GM12873 (cell line): ENCODE results near the gene NSD1.

ENCODE experiments used
- TF ChIP-seq, protein P1 (sequence below): IDR thresholded peaks from 2 replicates; pipeline ENCODE4 v1.5.1; 2012; ENCODE audit warnings: low read depth, mild to moderate bottlenecking, moderate library complexity, low read length, control low read depth; ENCODE audit not compliant: insufficient read depth; ENCODE audit errors: missing control alignments

The NSD1 gene

DNA sequence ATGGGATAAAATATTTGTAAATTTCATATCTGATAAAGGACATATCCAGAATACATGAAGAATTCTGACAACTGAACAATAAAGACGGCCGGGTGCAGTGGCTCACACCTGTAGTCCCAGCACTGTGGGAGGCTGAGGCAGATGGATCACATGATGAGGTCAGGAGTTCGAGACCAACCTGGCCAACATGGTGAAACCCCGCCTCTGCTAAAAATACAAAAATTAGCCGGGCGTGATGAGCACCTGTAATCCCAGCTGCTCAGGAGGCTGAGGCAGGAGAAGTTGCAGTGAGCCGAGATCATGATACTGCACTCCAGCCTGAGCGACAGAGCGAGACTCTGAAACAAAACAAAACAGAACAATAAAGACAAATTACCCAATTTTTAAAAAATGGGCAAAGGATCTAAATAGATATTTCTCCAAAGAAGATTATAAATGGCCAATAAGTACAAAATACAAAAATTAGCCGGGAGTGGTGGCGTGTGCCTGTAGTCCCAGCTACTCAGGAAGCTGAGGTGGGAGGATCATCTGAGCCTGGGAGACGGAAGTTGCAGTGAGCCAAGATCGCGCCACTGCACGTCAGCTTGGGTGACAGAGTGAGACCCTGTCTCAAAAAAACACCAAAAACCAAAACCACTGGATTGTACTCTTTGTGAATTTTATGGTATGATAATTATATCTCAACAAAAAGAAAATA, 9.6 kb upstream of the NSD1 start:
- TF ChIP-seq, protein P1, sequence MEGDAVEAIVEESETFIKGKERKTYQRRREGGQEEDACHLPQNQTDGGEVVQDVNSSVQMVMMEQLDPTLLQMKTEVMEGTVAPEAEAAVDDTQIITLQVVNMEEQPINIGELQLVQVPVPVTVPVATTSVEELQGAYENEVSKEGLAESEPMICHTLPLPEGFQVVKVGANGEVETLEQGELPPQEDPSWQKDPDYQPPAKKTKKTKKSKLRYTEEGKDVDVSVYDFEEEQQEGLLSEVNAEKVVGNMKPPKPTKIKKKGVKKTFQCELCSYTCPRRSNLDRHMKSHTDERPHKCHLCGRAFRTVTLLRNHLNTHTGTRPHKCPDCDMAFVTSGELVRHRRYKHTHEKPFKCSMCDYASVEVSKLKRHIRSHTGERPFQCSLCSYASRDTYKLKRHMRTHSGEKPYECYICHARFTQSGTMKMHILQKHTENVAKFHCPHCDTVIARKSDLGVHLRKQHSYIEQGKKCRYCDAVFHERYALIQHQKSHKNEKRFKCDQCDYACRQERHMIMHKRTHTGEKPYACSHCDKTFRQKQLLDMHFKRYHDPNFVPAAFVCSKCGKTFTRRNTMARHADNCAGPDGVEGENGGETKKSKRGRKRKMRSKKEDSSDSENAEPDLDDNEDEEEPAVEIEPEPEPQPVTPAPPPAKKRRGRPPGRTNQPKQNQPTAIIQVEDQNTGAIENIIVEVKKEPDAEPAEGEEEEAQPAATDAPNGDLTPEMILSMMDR: no peak

DNA sequence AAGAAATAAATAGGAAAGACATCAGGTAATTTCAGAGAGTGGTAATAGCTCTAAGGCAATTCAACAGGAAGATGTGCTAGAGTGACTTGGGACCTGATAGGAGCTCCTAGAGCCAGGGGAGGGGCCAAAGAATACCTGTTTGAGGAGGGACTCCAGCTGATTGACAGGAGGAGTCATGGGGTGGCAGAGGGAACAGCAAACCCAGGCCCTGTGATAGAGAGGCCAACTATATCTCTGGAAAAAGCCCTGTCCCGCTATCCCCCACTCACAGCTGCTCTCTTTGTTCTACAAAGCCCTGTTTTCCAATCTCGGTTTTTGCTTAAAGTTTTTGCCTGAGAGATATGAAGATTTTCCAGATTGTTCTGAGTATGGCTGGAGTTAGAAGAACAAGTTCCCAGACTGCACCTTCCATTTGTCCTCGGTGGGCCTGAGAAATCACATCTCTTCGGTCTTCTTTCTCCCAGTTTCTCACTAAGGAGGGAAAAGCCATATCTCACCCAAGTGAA, 9.0 kb upstream of the NSD1 start:
- TF ChIP-seq, protein P1: no peak

DNA sequence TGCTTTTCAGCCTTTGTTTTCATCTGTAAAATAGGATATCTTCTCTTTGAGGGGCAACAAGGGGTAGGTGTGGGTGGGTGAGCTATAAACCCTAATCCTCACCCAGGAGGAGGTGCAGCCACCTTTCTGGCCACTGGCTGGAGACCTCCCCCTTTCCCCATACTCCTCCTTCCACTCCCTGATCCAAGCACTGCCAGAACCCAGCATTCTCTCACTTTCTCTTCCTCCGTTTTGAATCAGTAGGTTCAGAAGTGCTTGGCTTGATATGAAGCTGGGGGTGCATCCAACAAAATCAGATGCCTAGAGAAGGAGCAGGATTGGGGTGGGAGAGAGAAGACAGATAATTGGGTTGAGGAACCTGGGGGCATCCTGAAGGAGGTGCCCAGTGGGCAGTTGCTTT, 6.8 kb upstream of the NSD1 start:
- TF ChIP-seq, protein P1: no peak

DNA sequence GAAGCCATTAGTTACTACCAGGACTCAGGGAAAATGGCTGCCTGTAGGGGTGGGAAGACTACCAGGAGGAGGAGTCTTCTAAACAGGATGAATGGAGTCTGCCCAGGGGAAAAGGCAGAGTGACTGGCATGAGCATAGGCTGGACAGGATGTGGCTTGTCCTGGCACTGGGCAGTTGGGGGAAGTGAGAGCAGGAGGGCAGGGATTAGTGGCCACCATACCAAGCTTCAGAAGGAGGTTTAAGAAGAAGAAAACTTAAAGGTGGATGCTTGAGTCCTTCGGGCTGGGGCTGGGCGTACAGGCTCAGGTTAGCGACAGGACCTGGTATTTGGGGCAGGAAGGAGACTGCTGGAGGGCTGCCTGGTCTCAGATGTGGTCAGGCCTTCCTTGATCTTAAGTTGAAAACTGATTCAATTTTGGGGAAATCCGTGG, 5.0 kb upstream of the NSD1 start:
- TF ChIP-seq, protein P1: no peak

DNA sequence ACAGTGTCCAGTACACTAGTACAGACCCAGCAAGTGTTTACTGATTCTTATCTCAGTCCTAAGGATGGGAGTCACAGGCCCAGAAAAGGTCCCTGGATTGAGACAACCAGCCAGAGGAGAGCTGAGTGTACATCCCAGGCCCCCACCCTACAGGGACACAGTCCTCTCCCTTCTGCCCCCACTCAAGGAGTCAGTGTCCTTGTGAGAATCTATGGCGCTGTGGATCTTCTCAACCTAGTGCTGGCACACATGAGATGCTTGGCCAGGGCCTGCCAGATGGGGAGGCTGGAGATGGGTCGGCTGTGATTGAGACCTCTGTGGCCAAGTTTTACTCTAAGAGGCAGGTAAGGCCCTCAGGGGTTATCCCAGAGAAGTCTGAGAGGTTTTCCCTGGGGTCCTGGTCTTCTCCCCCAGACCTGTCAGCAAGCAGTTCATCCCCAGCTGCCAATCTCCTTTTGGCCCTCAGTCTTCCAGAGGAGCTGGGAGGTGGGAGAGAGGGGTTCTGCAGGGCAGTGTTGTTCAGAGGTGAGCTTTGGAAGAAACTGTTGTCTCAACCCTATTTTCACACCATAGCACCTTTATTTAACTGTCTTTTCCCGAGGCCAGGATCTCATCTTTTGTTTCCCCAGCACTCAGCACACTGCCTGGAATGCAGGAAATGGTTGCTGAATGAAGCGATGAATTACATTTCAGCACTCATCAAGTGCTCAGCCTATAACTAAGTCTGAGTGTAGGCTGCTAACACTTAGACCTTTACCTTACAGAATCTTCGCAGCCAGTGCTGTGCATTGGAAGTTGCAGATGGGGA, 3.2 kb upstream of the NSD1 start:
- TF ChIP-seq, protein P1: no peak

DNA sequence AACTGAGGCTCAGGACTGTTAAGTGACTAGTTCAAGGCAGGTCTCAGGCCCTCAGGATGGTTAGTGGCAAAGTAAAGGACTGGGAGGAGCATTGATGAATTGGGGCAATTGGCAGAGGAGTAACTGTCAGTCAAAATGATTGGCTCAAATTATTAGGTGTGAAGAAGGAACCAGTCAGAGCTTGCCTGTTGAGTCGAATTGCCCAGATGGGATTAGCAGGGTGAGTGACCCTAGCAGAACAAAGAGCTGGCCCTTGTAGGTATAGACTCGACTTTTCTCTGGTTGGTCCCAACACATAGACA, 2.6 kb upstream of the NSD1 start:
- TF ChIP-seq, protein P1: no peak

DNA sequence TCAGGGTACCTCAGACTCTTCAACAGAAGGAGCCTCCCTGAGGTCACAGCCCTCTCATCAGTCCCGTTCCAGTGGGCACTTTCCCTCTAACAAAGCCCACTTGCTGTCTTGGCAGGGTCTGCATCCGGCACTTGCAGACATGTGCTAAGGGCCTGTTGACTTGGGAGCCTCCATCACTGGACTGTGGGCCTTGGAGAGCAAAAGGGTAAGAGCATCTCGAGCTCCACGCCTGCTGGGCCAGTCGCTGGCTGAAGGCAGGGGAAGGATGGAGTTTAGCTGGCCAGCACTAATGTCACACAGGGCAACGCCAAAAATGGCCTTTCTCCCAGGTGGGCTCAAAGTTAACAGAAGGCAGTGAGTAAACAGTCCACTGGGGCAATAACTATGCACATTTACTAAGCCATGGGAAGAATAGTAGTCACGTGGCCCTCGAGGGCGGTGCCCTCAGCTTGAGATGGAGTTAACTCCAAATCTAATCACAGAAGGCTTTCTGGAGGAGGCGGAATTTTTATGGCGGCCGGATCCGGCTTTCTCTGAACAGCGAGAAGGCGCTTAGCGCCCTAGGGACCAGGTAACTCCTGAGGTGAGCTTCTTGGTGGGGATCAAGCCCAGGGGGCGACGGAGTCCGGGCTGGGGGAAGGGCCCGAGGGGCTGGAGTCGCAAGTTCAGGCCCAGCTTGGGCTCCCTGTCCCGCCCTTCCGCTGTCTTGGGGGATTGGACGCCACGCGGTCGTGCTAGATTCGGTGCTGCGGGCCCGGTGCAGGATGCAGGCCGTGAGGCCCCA, 2.0 kb upstream of the NSD1 start:
- TF ChIP-seq, protein P1: no peak
